HG03097 (cell line): ENCODE measurements around the gene SLC6A6.

Experiments
- ATAC-seq: cut with Tn5 transposase; IDR thresholded peaks from one replicate; pipeline ENCODE4 v1.9.1; 2021; ENCODE audit not compliant: unreplicated experiment, low FRiP score

SLC6A6 gene

DNA sequence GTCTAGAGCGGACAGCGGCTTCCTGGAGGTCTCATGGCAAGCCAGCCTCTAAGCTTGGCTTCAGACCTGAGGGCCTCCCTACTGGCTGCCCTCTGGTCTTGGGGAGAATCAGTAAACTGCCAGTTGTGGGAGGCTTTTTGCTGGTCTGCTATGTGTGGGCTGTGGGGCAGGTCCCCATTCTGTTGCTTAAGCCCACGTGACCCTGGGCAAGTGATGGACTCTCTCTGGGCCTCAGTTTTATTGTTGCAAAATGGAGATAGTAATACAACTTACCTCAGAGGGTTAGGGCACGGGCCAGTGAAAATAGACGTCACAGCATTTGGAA, 61.7 kb downstream of the SLC6A6 start:
- no peak for ATAC-seq

DNA sequence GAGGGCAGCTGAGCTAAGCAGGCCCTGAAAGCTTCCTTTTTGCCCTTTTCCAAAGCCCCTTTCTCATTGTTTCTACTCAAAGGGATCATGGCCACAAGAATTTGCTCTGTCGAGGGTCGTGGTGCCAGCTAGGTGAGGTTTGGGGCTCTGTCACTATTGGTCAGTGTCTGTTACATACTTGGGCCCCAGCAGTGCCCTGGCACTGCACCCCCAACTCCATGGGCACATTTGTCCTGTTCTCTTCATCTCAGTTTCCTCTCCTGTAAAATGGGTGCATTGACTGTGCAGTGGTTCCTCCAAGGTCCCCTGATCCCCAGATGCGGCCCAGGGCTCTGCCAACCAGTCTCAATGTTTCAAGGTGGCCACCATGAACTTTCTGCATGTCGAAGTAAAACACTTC, 62.1 kb downstream of the SLC6A6 start:
- no peak for ATAC-seq

DNA sequence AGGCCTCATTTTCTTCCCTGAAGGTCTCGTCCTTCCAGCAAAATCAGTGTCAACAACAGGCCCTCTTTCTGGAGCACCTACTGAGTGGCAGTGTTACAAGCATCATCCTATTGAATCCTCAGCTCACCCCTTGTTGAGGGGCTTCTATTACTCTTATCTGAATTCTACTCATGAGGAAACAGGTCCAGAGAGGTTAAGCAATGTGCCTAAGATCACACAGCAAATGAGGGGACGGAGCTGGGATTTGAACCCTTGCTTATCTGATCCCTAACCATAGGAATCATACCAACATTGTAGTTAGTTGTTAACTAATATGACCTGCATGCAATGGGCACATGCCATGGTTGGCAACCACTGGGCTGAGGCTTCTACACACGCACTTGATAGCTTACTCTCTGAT, 63.0 kb downstream of the SLC6A6 start:
- no peak for ATAC-seq

DNA sequence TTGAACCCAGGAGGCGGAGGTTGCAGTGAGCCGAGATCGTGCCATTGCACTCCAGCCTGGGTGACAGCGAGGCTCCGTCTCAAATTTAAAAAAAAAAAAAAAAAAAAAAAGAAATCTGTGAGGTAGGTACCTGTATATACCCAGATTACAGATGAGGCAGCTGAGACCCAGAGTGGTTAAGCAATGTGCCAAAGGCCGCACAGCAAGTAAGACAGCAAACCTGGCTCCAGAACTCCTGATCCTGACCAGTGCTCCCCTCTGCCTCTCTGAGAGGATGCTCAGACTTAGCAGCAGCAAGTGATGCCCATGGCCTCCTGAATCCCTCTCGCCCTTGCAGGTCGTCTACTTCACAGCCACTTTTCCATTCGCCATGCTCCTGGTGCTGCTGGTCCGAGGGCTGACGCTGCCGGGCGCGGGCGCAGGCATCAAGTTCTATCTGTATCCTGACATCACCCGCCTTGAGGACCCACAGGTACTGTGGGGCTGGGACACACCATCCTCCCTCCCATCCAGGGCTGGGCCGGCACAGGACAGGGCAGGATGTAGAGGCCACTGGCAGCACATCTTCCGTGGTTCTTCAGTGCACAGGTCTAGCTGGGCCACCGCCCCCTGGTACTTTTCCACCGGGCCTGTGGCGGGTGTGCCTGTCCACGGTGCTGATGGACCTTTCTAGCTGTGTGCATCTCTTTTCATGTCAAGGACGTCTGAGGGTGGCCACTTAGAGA, 63.9 kb downstream of the SLC6A6 start:
- ATAC-seq, result no peak

DNA sequence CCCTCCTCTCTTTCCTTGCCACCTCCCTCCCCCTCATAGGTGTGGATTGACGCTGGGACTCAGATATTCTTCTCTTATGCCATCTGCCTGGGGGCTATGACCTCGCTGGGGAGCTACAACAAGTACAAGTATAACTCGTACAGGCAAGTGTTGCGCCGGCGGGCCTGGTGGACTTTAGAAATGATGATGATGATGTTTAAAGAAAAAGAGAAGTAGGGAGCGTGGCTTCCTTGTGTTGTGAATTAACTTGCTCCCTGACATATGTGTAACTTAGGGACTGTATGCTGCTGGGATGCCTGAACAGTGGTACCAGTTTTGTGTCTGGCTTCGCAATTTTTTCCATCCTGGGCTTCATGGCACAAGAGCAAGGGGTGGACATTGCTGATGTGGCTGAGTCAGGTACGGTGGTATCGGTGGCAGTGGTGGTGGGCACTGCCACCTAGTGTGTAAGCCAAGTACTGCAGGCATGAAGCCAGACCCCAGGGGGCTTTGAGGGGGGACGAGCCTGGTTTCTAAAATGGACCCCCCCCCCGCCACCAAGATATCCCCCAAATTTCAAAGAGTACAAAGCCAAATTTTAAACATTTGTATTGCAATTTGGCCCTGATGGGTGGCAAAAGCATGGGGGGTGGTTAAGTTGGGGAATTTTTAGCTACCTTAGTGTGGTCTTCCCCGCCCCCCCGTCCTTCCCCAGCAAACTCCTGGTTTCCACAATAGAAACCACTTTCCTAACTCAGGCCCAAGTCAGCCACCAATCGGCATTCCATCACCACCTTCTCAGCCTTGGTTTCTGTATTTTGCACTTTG, 65.6 kb downstream of the SLC6A6 start:
- no peak for ATAC-seq

DNA sequence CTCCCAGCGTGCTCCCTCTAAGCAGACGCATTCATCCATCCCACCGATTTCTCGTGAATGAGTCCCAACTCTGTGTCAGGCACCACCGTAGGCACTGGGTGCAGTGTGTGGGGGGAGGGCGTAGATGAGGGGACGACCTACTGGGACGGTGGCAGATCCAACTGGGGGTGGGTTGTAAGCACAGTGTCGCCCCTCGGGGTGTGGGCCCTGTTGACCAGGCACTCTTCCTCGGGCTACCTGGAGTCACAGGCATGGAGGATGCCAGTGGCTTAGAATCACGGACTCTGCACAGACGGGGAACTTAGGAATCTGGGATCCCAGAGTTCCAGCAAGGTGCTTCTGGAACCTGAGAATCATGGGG, 66.2 kb downstream of the SLC6A6 start:
- no peak for ATAC-seq

DNA sequence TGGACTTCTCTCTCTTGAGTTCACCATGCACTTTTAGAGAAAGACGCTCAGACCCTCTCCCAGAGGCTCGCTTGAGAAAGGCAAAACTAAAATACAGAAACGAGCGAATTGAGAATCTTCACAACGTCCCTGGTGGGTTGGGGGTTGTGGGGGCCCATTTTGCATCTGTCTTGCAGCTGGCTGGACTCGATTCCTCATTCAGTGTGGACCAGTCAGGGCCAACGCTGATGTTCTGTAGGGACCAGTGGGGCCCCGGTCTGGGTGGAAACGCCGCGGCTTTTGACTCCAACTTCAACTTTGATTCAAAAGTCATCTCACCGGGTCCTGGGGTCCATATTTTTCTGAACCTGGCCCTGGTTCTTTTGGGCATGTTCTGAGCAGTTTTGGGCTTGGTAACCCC, 68.1 kb downstream of the SLC6A6 start:
- ATAC-seq, result no peak

DNA sequence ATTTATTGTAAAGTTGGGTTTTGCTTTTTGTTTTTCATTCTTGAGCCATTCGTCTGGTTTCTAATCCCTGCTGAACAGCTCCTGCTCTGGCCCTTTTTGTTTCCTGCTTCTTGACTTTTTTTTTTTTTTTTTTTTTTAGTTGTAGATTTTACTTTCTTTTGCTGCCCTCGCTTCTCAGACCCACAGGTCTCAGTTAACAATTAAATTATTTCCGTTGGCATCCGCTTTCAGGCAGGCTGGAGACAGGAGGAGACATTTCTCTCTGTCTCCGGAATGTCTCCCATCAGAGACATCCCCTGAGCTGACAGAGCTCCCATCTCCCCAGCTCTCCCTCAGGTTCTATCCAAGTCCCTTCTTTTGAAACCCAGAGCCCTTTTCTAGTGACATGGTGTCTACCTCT, 68.6 kb downstream of the SLC6A6 start:
- no peak for ATAC-seq

DNA sequence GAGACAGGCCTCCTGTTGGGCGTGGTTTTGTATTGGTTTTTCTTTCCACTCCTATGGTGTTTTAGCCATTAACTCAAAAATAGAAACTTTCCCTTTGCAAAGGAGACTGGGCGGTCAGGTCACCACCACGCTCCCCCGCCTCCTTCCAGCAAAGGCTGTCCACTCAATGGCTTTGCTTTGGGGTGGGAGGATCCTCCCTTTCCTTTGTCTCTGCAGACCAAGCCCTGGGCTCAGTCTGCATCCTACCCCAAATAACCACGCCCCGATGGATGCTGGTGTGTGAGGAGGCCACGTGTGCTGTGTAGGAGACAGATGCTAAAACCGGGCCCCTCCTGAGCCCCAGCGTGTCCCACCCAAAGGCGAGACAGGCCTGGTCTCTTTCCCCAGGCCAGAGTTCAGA, 69.3 kb downstream of the SLC6A6 start:
- no peak for ATAC-seq

DNA sequence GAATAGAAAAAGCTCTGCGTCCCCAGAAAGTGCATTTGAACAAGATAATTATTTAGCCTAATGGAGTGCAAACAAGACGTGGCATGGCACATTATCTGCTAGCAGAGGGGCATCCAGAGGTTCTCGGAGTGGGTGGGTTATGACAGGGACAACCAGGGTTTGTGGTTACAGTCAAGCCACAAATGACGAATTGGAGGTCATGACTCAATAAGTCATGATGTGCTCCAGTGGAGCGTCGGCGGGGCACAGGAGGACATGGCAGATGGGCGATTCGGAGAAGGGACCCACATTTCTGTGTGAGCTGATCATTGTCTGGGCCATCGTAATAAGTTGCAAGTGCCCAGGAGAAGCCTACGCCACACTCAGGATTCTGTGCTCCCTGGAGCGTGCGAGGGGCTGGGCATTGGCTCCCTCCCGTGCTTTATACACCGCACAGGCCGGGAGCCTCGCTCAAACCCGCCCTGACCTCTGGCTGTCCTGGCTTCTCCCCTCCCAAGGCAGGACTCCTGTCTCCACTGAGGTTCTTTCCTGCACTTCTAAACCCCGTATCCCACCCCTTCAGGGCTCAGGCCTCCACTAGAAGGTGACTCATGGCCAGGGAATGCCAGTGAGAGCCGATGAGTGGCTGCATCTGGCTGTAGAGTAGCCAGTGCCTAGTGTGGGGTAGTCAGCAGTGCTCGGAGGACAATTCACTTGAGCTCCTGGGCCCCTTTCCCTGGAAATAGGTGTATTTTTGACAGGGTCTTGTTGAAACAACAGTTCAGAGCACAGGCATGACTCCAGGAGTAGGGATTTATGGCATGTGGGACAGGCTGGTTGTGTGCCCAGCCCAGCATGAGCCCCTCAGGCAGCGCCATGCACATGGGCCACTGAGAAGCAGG, 70.3 kb downstream of the SLC6A6 start:
- ATAC-seq, result no peak

DNA sequence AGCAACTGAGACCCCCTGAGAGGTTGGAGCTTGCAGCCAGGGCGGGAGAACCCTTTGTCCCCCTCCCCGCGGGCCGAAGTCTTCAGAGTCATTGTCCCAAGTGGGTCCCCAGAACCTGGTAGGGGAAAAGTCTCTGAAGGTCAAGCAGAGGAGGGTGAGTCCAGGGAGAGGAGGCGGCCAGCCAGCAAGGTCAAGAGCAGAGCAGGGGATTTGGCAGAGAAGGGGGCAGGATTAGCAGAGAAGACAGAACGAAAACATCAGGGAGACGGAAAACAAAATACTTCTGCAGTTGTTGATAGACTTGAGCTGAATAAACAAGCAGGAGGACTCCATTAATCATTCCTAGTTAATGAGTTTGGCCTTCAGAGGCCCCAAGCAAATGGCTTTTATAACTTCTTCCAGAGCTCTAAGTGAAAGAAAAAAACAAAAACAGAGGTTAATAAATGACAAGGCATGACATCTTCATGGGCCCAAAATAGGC, 71.0 kb downstream of the SLC6A6 start:
- ATAC-seq, result no peak

DNA sequence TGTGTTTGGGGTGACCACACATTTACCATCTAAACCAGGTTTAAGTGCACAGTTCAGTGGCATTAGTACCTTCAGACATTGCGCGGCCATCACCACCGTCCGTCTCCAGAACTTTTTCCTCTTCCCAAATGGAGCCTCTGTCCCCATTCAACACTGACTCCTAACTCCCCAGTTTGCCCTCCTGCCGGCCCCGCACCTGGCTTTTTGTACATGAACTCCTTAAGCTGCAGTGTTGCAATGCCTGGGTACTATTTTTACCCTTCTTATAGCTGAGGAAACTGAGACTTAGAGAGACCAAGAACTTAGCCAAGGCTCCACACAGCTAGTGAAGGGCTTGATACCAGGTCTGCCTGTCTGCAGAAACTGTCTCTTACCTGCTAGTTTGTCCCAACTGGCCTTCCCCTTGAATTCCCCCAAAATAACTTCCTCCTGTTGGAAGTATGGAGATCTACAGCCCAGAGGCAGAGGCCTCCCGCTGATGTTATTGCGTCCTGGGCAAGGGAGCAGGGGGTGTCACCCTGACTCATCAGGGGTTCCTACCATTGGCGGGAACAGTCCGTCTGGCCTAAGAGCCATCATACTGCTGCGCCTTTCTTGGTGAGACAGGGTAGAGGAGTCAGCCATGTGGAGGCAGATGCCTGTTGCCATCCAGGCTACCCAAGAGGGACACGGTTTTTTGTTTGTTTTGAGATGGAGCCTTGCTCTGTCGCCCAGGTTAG, 72.1 kb downstream of the SLC6A6 start:
- no peak for ATAC-seq

DNA sequence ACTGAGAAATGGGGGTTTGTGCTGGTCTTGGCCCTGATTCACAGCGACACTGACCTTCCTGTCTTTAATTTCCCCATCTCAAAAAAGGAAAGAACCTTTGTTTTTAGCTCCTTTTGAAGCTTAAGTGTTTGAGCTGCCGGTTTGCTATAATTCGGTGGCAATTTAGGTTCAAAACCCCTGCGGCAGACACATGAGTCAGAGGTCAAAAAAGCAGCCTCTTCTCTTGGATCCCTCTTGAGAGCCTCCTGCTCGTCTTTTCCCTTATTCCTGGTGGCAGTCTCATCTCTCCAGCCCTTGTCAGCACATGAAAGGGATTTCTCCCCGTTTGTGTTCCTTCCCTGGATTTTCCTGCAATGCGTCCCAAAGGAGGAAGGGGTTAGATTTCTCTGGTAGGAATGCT, 73.2 kb downstream of the SLC6A6 start:
- ATAC-seq, result no peak

DNA sequence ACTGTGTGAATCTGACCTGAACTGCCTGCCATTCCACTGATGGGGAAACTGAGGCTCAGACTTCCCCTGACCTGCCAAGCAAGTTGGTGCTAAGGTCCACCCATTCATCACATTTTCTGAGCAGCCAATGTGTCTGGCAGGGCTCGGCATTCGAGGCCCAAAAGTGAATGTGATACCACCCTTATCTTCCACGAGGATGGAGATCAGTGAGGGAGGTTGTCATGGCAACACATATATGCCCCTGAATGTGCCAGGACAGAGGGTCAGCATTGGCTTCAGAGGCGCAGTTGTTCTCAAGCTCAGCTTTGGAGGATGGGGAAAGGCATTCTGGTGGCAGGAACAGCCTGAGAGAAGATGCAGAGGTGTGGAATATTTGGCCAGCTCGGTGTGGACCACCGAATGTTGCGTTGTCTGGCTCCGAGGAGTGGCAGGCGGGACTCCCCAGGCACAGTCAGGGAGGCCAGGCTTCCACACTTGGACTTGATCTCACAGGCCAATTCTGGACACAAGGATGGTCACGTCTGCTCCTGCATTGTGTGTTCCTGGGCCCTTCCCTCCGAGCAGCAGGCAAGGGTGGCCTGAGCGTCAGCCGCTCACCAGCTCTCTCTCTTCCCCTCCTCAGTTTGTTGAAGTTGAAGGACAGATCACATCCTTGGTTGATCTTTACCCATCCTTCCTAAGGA, 74.3 kb downstream of the SLC6A6 start:
- ATAC-seq, result no peak

DNA sequence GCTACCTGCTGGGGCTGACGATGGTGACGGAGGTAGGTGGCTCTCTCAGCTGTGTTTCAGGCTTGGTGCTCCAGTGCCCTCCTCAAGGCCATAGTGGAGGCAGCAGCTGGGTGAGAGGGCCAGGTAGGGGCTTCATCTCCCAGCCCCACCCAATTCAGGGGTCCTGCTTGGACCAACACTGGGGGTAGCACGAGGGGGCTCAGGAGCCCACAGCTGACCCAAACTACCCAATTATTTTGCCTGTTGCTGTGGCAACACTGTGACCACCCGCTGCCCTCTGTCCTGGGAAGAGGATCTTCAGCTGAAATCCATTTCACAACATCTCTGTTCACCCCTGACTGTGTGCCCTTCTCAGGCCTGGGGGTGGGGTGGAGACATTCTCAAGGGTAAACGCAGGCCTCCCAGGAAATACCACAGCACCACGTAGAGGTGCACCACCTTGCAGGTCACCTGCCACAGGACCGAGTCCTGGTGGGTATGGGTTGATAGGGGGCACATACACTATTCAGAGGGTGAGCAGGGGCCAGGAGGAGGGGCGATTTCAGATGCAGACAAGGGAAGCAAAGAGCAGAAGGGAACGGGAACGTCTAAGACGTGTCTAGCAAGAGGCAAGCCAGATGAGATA, 75.0 kb downstream of the SLC6A6 start:
- ATAC-seq, result no peak

DNA sequence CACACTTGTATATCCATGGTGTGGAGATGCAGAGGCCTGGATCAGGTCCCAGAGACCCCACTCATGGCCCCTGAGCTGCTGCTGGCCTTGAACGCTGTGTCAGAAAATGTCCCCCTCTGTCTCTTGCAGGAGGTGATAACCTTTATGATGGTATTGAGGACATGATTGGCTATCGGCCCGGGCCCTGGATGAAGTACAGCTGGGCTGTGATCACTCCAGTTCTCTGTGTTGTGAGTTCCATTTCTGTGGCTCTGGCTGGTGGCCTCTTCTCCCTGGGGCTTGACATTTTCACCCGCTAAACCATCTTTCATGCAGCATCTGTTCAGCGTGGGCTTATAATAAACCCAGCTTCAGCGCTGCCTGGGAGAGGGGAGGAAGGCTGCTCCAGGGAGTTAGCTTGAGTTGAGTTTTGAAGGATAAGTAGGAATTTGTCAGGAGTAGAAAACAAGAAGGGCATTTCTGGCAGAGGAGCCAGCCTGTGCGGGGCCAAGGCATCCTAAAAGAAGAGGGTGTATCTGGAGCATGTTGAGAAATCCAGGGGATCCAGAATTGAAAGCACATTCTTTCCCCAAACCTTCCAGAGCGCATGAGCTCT, 76.6 kb downstream of the SLC6A6 start:
- no peak for ATAC-seq

DNA sequence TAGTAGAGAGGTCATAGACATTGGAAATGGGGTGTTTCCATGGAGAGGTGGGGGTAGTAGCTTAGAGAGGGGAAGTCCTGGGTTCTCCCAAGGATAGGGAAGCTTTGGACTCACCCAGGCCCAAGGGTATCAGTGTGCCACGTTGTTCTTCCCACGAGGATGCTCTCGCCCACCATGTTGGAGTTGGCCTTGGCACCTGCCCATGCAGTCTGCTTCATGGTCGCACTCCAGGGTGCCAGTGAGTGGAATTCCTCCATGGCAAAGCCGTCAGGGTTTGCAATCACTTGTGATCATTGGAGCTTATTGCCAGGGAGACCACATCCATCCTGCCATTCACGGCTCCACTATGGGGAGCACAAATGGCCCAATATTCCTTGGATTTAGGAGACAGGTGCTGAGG, 77.2 kb downstream of the SLC6A6 start:
- ATAC-seq, result no peak

DNA sequence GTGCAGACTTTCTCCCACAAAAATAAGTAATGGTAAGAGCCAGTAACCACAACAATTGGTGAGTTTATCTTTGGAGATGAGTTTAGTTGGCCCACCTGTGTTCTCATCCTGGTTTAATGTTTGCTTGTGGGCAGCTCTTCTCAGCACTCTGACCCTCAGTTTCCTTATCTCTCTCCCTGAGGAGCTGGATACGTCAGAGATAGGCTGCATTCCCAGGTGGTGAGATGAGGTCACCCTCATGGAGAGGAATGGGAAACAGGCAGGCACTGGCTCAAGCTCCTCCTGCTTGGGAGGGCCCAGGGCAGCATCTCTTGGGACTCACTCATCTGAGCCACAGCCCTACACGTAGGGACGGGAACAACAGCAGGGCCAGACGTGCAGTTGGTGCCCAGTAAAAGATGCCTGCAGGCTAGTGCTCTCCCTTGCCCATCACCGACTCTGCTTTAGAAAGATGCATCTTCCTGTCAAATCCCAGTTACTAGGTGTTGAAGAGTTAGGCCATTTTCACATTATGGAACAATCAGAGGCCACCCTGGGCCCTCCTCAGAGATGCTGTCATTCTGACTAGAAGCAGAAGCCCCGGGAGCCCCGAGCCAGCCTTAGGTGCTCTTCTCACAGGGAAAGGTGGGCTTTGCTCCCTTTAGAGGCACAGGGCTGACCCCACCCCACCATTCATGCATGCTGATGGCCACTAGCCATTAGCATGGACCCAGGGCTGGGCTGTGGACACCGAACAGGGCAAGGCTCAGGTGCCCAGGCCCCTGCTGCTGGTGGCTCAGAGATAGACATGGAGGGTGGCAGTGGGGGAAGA, 78.0 kb downstream of the SLC6A6 start:
- no peak for ATAC-seq
